HG03442 (cell line): ENCODE data around the gene GAS5.

ENCODE experiments used
- ATAC-seq: cut with Tn5 transposase; IDR thresholded peaks from one replicate; pipeline ENCODE4 v1.9.1; 2021; ENCODE audit warnings: mild to moderate bottlenecking, moderate library complexity; ENCODE audit not compliant: unreplicated experiment

Gene GAS5

DNA sequence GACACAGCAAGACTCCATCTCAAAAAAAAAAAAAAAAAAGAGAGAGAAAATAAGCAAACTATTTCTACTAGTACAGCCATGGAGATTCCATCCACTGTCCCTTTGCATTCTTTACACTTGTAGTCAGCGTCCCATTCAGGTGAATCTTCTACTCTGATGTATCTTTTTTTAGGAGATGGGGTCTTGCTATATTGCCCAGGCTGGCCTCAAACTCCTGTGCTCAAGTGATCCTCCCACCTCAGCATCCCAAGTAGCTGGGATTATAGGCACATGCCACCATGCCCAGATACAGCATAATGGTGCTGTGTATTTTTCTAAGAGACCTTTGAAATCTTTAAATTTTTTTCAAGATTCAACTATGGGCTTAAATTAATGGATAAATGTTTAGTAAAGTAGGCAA, 35.0 kb downstream of the GAS5 start:
- no peak for ATAC-seq

DNA sequence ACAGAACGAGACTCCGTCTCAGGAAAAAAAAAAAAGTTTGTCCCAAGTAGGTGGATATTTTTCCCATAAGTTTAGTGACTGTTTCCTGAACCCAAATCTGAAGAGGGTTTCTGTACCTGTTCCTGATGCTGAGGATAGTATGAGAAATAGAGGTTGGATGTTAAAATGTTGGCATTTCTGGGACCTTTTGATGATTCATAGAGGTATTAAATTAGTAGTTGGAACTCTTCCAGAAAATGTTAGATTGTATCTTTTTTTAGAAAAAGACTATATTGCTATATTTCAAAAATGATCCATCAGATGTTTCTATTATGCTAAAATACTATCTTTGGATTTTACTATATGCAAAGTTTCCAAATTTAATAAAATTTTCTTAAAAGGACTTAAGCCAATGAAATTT, 40.2 kb downstream of the GAS5 start:
- ATAC-seq, result no peak

GRCh38 chr1:173824315-173825081, 43.3 kb downstream of the GAS5 start, which contains the start of the genes CENPL and DARS2:
TSS of gene CENPL (minus strand) at chr1:173824883. CDS start at chr1:173811299, 13,584 bp downstream.
TSS of gene DARS2 (plus strand) at chr1:173824673. CDS start at chr1:173825230, 557 bp downstream.
- ATAC-seq, result peak; percentile 87

DNA sequence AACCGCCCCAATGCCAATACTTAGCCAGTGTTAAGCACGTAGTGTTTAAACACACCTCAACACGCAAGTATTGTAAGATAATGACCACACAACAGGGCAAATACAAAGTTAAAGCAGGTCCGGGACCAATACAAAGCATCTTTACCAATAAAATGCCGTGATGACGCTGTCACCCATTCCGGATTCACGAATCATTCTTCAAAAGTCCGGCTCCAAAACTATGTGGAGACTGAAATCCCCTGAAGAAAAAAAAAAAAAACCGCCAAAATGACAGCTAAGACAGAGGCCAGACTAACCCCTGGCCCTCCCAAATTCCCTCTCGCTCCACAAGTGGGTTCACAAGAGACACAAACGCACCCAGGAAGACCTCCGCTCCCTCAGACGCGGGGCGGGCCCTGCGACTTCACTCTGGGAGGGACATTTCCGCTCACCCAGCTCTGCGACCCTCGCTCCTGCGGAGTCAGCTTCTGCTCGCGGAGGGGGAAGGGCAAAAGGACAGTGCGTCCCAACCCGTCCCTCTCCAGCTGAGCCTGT, 43.9 kb downstream of the GAS5 start:
- ATAC-seq, result peak; percentile 40

DNA sequence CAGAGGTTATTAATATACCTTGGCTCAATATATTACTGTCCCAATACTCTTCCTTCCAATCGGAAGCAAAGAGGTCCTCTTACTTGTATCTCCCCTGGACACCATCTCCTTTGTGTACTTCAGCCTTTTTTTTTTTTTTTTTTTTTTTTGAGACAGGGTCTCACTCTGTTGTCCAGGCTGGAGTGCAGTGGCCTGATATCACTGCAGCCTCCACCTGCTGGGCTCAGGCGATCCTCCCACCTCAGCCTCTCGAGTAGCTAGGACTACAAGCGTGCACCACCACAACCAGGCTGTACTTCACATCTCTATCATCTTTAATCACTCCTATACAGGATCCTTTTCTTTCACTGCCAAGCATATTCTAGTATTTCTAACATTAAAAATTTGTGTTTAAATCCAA, 46.1 kb downstream of the GAS5 start:
- ATAC-seq, result no peak

DNA sequence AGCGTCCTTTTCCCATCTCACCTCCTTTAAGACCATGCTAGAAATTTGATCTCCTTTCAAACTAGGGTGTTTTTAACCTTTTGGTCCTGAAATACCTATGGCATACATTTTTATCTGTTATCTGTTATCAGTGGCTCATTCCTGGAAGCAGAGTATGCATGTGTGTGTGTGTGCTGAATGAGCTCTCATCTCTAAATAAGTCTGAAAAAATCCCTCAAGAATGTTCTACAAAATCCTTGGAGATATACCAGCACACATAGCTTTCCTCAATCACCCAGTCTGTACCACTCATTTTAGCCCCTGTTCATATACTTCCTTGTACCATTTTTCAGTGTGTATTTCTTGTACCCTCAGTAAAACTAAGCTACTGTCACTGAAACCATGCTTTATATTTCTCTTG, 49.3 kb downstream of the GAS5 start:
- ATAC-seq, result no peak
